Measurements from ENCODE around the gene COLGALT1.

The COLGALT1 gene

GRCh38 chr19:17511724-17512573 is 43.5 kb upstream of the COLGALT1 start:
- Histone ChIP-seq H3K27me3 (ENCODE audit: control insufficient read depth, low read length) (no peaks in the 10 kb centered on the region), H4K20me1 (ENCODE audit: control insufficient read depth, insufficient read depth, low read depth, low read length) (no peaks in the 10 kb centered on the region), H3K36me3 (ENCODE audit: control insufficient read depth, low read length) (peaks cover 34% of the 10 kb centered on the region), H3K4me2 (ENCODE audit: low read length) (peak overlapping the region; percentile 83), H3K4me3 (ENCODE audit: low read length) (peak overlapping the region; percentile 95), H3F3A (ENCODE audit: control insufficient read depth, insufficient read depth) (no peaks in the 10 kb centered on the region), H3K9me3 (ENCODE audit: control insufficient read depth, insufficient read depth, low read length) (no peaks in the 10 kb centered on the region; the same call in 1 of the 2 replicates), H3K9me2 (replicated peaks; ENCODE audit: control insufficient read depth, low read length) (no peaks in the 10 kb centered on the region), H3K79me2 (ENCODE audit: control insufficient read depth, low read length) (peaks cover 75% of the 10 kb centered on the region), H3K27ac (ENCODE audit: low read depth, low read length) (peak overlapping the region; percentile 90), H3K4me1 (ENCODE audit: control insufficient read depth, low read length) (peaks cover 17% of the 10 kb centered on the region)
- peak; percentile 62 for TF ChIP-seq CTCF (IDR thresholded peaks at IDR 0.05; ENCODE audit: low read depth, low read length, poor library complexity, severe bottlenecking)
- no peak for TF ChIP-seq EZH2phosphoT487 (IDR thresholded peaks at IDR 0.05; ENCODE audit: borderline replicate concordance, low read length)

- no peaks in the 10 kb centered on the region for H3F3A ChIP-seq (ENCODE audit: control insufficient read depth, insufficient read depth)
- peaks cover 74% of the 10 kb centered on the region for H3K79me2 ChIP-seq (ENCODE audit: control insufficient read depth, low read length)
- H3K36me3 ChIP-seq (ENCODE audit: control insufficient read depth, low read length), result peaks cover 40% of the 10 kb centered on the region
- peaks cover 3% of the 10 kb centered on the region; the same call in 1 of the 2 replicates for H3K9me3 ChIP-seq (ENCODE audit: control insufficient read depth, insufficient read depth, low read length)
- peak overlapping the region; percentile 83 for H3K4me2 ChIP-seq (ENCODE audit: low read length)
- TF ChIP-seq CTCF (IDR thresholded peaks at IDR 0.05; ENCODE audit: low read depth, low read length, poor library complexity, severe bottlenecking), result no peak
- no peak for TF ChIP-seq EZH2phosphoT487 (IDR thresholded peaks at IDR 0.05; ENCODE audit: borderline replicate concordance, low read length)
- peaks cover 17% of the 10 kb centered on the region for H3K4me1 ChIP-seq (ENCODE audit: control insufficient read depth, low read length)
- no peaks in the 10 kb centered on the region for H4K20me1 ChIP-seq (ENCODE audit: control insufficient read depth, insufficient read depth, low read depth, low read length)
- H3K9me2 ChIP-seq (replicated peaks; ENCODE audit: control insufficient read depth, low read length), result no peaks in the 10 kb centered on the region
- H3K4me3 ChIP-seq (ENCODE audit: low read length), result peak overlapping the region; percentile 95
- H3K27me3 ChIP-seq (ENCODE audit: control insufficient read depth, low read length), result no peaks in the 10 kb centered on the region
- H3K27ac ChIP-seq (ENCODE audit: low read depth, low read length), result peak overlapping the region; percentile 90
Observed at GRCh38 chr19:17512574-17512939, 42.9 kb upstream of the COLGALT1 start.

- Histone ChIP-seq H3F3A (ENCODE audit: control insufficient read depth, insufficient read depth) (peaks cover 3% of the 10 kb centered on the region; the same call in 1 of the 2 replicates), H3K36me3 (ENCODE audit: control insufficient read depth, low read length) (peaks cover 47% of the 10 kb centered on the region), H3K4me1 (ENCODE audit: control insufficient read depth, low read length) (peaks cover 7% of the 10 kb centered on the region), H3K79me2 (ENCODE audit: control insufficient read depth, low read length) (peaks cover 44% of the 10 kb centered on the region), H3K9me2 (replicated peaks; ENCODE audit: control insufficient read depth, low read length) (no peaks in the 10 kb centered on the region), H3K4me2 (ENCODE audit: low read length) (no peak overlapping the region), H4K20me1 (ENCODE audit: control insufficient read depth, insufficient read depth, low read depth, low read length) (no peaks in the 10 kb centered on the region), H3K27me3 (ENCODE audit: control insufficient read depth, low read length) (no peaks in the 10 kb centered on the region), H3K9me3 (ENCODE audit: control insufficient read depth, insufficient read depth, low read length) (peaks cover 7% of the 10 kb centered on the region; the same call in 1 of the 2 replicates), H3K4me3 (ENCODE audit: low read length) (no peak overlapping the region), H3K27ac (ENCODE audit: low read depth, low read length) (no peak overlapping the region)
- TF ChIP-seq CTCF (IDR thresholded peaks at IDR 0.05; ENCODE audit: low read depth, low read length, poor library complexity, severe bottlenecking), result no peak
- TF ChIP-seq EZH2phosphoT487 (IDR thresholded peaks at IDR 0.05; ENCODE audit: borderline replicate concordance, low read length), result no peak
Observed at GRCh38 chr19:17515408-17516149, 39.9 kb upstream of the COLGALT1 start.
